NCI-H510A treated with DMSO at 0.1 percent for 48 hours (cell line): ENCODE data around the gene ELMO2.

Experiments used
- DNase-seq: peaks from one replicate; lab custom pipeline; 2025; lab: John Stamatoyannopoulos, UW

Gene ELMO2

GRCh38 chr20:46351357-46352058, 54.9 kb downstream of the ELMO2 start:
- DNase-seq = no peak

- DNase-seq = no peak
Measured at GRCh38 chr20:46350986-46351267, 55.5 kb downstream of the ELMO2 start.

GRCh38 chr20:46350201-46350985, 56.0 kb downstream of the ELMO2 start:
- peak; percentile 23 for DNase-seq

GRCh38 chr20:46349742-46350056, 56.7 kb downstream of the ELMO2 start:
- peak; percentile 26 for DNase-seq

GRCh38 chr20:46349035-46349741, 57.2 kb downstream of the ELMO2 start:
- peak; percentile 37 for DNase-seq

- DNase-seq = no peak
Measured at GRCh38 chr20:46347841-46348803, 58.3 kb downstream of the ELMO2 start.

GRCh38 chr20:46346770-46347169, 59.6 kb downstream of the ELMO2 start:
- DNase-seq = no peak

- DNase-seq = no peak
Measured at GRCh38 chr20:46344488-46345162, 61.8 kb downstream of the ELMO2 start.

GRCh38 chr20:46343975-46344357, 62.4 kb downstream of the ELMO2 start:
- DNase-seq = no peak

GRCh38 chr20:46343348-46343974, 63.0 kb downstream of the ELMO2 start:
- DNase-seq = peak; percentile 22

GRCh38 chr20:46342451-46343347, 63.7 kb downstream of the ELMO2 start:
- no peak for DNase-seq

GRCh38 chr20:46342010-46342378, 64.4 kb downstream of the ELMO2 start:
- DNase-seq = no peak

- no peak for DNase-seq
Measured at GRCh38 chr20:46341074-46342009, 65.1 kb downstream of the ELMO2 start.

GRCh38 chr20:46339037-46339436, 67.4 kb downstream of the ELMO2 start:
- DNase-seq = no peak

- DNase-seq = no peak
Measured at GRCh38 chr20:46336735-46337134, 69.7 kb downstream of the ELMO2 start.

GRCh38 chr20:46334303-46334904, 72.0 kb downstream of the ELMO2 start:
- no peak for DNase-seq

GRCh38 chr20:46333161-46333991, 73.0 kb downstream of the ELMO2 start:
- no peak for DNase-seq
